Measurements from ENCODE around the gene STK25. TPM values are rescaled to one million over a fixed set of nuclear protein-coding genes. Genes with fewer than 3 reads are reported as not detected.

Gene STK25
- total RNA-seq, 1 donor from 2014 or later, result 192 TPM

GRCh38 chr2:241465543-241465942 lies 42.8 kb downstream of the STK25 start:
- no peak for DNase-seq (ENCODE audit: low spot score in 2 of 2, unreplicated experiment in 2 of 2)
- H3K4me3 Mint-ChIP-seq, result no peak overlapping the region
- no peaks in the 10 kb centered on the region for H3K4me1 Mint-ChIP-seq
- TF ChIP-seq, protein P1, sequence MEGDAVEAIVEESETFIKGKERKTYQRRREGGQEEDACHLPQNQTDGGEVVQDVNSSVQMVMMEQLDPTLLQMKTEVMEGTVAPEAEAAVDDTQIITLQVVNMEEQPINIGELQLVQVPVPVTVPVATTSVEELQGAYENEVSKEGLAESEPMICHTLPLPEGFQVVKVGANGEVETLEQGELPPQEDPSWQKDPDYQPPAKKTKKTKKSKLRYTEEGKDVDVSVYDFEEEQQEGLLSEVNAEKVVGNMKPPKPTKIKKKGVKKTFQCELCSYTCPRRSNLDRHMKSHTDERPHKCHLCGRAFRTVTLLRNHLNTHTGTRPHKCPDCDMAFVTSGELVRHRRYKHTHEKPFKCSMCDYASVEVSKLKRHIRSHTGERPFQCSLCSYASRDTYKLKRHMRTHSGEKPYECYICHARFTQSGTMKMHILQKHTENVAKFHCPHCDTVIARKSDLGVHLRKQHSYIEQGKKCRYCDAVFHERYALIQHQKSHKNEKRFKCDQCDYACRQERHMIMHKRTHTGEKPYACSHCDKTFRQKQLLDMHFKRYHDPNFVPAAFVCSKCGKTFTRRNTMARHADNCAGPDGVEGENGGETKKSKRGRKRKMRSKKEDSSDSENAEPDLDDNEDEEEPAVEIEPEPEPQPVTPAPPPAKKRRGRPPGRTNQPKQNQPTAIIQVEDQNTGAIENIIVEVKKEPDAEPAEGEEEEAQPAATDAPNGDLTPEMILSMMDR (IDR thresholded peaks at IDR 0.05; ENCODE audit: unreplicated experiment), result no peak
- H3K27ac Mint-ChIP-seq, result no peak overlapping the region
- H3K27me3 Mint-ChIP-seq (ENCODE audit: low read depth), result no peaks in the 10 kb centered on the region
- no peaks in the 10 kb centered on the region for H3K9me3 Mint-ChIP-seq
- H3K36me3 Mint-ChIP-seq, result no peaks in the 10 kb centered on the region

DNA sequence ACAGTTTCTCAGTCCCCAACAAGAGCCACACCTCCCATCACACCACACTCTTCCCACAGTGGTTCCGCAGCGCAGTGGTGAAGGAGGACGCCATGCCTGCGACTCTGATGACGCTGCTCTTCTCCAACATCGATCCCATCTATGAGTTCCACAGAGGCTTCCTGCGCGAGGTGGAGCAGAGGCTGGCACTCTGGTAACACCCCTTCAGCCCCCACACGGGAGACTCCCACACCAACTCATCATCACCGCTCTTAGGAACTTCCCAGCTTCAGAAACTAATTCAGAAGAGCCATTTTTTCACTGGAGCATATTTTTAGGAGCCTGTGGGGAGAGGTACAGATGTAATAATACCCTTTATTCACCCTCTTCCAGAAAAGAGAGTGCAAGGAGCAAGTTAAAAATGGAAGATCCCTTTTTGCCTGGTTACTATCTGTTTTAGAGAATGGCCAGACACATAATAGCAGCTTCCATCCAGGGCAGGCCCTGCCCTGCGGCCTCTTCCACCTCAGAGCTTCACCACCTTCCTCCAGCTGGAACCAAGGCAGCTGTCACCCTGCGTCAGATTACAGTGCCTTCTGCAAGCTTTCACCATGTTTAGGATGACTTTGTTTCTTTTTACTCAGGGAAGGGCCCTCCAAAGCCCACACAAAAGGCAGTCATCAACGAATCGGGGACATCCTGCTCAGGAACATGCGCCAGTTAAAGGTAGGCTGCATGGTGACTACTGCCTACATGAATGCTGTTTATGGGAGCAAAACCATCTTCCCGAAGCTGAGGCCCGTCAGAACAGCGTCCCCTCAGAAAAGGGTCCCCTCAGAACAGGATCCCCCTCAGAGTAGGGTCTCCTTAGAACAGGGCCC lies 44.9 kb downstream of the STK25 start:
- no peak overlapping the region for H3K4me3 Mint-ChIP-seq
- H3K9me3 Mint-ChIP-seq, result no peaks in the 10 kb centered on the region

GRCh38 chr2:241461693-241462677 lies 46.4 kb downstream of the STK25 start:
- no peak for DNase-seq (ENCODE audit: low spot score in 2 of 2, unreplicated experiment in 2 of 2)
- Mint-ChIP-seq H3K9me3 (no peaks in the 10 kb centered on the region), H3K4me3 (no peak overlapping the region), H3K4me1 (no peaks in the 10 kb centered on the region), H3K27me3 (ENCODE audit: low read depth) (no peaks in the 10 kb centered on the region), H3K27ac (no peak overlapping the region), H3K36me3 (no peaks in the 10 kb centered on the region)
- TF ChIP-seq, protein P1 (IDR thresholded peaks at IDR 0.05; ENCODE audit: unreplicated experiment), result no peak

More for the DNA sequence above, 44.9 kb downstream of the STK25 start:
- TF ChIP-seq, protein P1 (IDR thresholded peaks at IDR 0.05; ENCODE audit: unreplicated experiment), result no peak
- no peaks in the 10 kb centered on the region for H3K36me3 Mint-ChIP-seq
- DNase-seq (ENCODE audit: low spot score in 2 of 2, unreplicated experiment in 2 of 2), result no peak
- H3K27me3 Mint-ChIP-seq (ENCODE audit: low read depth), result no peaks in the 10 kb centered on the region
- H3K4me1 Mint-ChIP-seq, result no peaks in the 10 kb centered on the region
- no peak overlapping the region for H3K27ac Mint-ChIP-seq

DNA sequence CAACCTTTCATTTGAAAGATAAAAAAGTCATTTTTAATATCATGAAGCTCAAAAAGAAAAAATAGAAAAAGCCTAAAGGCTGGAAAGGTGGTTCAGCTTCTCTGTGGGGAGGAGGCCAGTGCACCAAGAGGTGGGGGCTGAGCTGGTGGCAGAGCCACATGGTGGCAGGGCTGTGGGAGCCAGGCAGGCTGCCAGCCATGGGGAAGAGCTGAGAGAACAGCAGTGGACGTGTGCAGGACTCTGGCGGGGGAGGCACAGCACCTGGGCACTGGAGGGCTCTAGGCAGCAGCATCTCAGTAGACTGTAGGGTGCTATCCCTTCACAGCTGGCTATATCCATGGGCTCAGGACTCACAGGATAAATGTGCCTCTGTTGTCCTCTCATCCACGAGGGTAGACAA lies 47.8 kb downstream of the STK25 start:
- Mint-ChIP-seq H3K4me3 (no peak overlapping the region), H3K27me3 (ENCODE audit: low read depth) (no peaks in the 10 kb centered on the region), H3K27ac (no peak overlapping the region), H3K9me3 (no peaks in the 10 kb centered on the region), H3K36me3 (no peaks in the 10 kb centered on the region), H3K4me1 (no peaks in the 10 kb centered on the region)
- TF ChIP-seq, protein P1 (IDR thresholded peaks at IDR 0.05; ENCODE audit: unreplicated experiment), result no peak
- no peak for DNase-seq (ENCODE audit: low spot score in 2 of 2, unreplicated experiment in 2 of 2)

GRCh38 chr2:241459520-241459919 lies 48.9 kb downstream of the STK25 start:
- TF ChIP-seq, protein P1 (IDR thresholded peaks at IDR 0.05; ENCODE audit: unreplicated experiment), result no peak
- no peak overlapping the region for H3K4me3 Mint-ChIP-seq
- no peaks in the 10 kb centered on the region for H3K4me1 Mint-ChIP-seq
- H3K9me3 Mint-ChIP-seq, result no peaks in the 10 kb centered on the region
- no peak for DNase-seq (ENCODE audit: low spot score in 2 of 2, unreplicated experiment in 2 of 2)
- H3K27me3 Mint-ChIP-seq (ENCODE audit: low read depth), result no peaks in the 10 kb centered on the region
- no peak overlapping the region for H3K27ac Mint-ChIP-seq
- H3K36me3 Mint-ChIP-seq, result no peaks in the 10 kb centered on the region
